Naive thymus-derived CD4-positive, alpha-beta T cell (primary cell): ENCODE measurements around the gene COG5. TPM values are rescaled to one million over a fixed set of nuclear protein-coding genes. Genes with fewer than 3 reads are reported as not detected.

Experiments used
- ATAC-seq: fragments of 150-1000 bp; cut with Tn5 transposase; 2 replicates; pipeline ENCODE4 v1.10.0; 2021; ENCODE audit warnings: mild to moderate bottlenecking, moderate library complexity
- CTCF ChIA-PET: fragments of 350-600 bp; sonication (Branson Sonifier 250); formaldehyde crosslinking; loops from one replicate; lab custom pipeline; 2021; ENCODE audit warnings: antibody characterized with exemption; lab: Charles Lee
- POLR2A ChIA-PET: fragments of 350-600 bp; sonication (Branson Sonifier 250); formaldehyde crosslinking; loops from one replicate; lab custom pipeline; 2021; ENCODE audit warnings: antibody characterized with exemption, inconsistent platforms; lab: Charles Lee
- DNase-seq, 9 donors: peaks; one replicate each; pipeline versions ENCODE4 v3.0.0 to v3.0.0-alpha.2; 2020 to 2022; ENCODE audit warnings: mixed read lengths in 1 of 9
- H3K27ac ChIP-seq: one replicate; pipeline ENCODE4 v1.7.0; 2013; ENCODE audit warnings: mild to moderate bottlenecking, low read depth, low read length, moderate library complexity
- H3K27me3 ChIP-seq, 2 donors: one replicate each; pipeline ENCODE4 v1.7.0; 2013; ENCODE audit warnings: low read length in 2 of 2, mild to moderate bottlenecking in 2 of 2, moderate library complexity in 2 of 2; ENCODE audit not compliant: control insufficient read depth in 2 of 2, insufficient read depth in 2 of 2
- H3K36me3 ChIP-seq, 3 experiments: 1 replicate in 2 of 3; 2 replicates in 1 of 3; pipeline ENCODE4 v1.7.0; 2013; ENCODE audit warnings: low read length in 3 of 3, mild to moderate bottlenecking in 3 of 3, moderate library complexity in 1 of 3; ENCODE audit not compliant: insufficient read depth in 3 of 3, control insufficient read depth in 2 of 3
- H3K4me1 ChIP-seq, 2 donors: one replicate each; pipeline ENCODE4 v1.7.0; 2013; ENCODE audit warnings: low read length in 2 of 2, mild to moderate bottlenecking in 2 of 2, moderate library complexity in 1 of 2; ENCODE audit not compliant: control insufficient read depth in 2 of 2, insufficient read depth in 2 of 2
- H3K4me3 ChIP-seq: 2 replicates; pipeline ENCODE4 v1.7.0; 2013; ENCODE audit warnings: mild to moderate bottlenecking, low read length
- H3K9me3 ChIP-seq, 3 experiments: 1 replicate in 2 of 3; 2 replicates in 1 of 3; pipeline ENCODE4 v1.7.0; 2013; ENCODE audit warnings: low read length in 3 of 3; ENCODE audit not compliant: control insufficient read depth in 2 of 3
- H3K27ac Mint-ChIP-seq, 9 donors: one replicate each; pipeline ENCODE4 v1.8.0; 2020 to 2022; ENCODE audit warnings: mixed read lengths in 9 of 9, mild to moderate bottlenecking in 8 of 9, moderate library complexity in 5 of 9, inconsistent platforms in 2 of 9
- H3K27me3 Mint-ChIP-seq, 5 donors: one replicate each; pipeline ENCODE4 v1.8.0; 2021 to 2022; ENCODE audit warnings: mixed read lengths in 5 of 5, mild to moderate bottlenecking in 1 of 5
- H3K36me3 Mint-ChIP-seq, 5 donors: one replicate each; pipeline ENCODE4 v1.8.0; 2020 to 2022; ENCODE audit warnings: mixed read lengths in 5 of 5, mild to moderate bottlenecking in 3 of 5, inconsistent platforms in 1 of 5
- H3K4me1 Mint-ChIP-seq, 7 donors: one replicate each; pipeline ENCODE4 v1.8.0; 2020 to 2022; ENCODE audit warnings: mixed read lengths in 7 of 7, mild to moderate bottlenecking in 3 of 7, inconsistent platforms in 1 of 7
- H3K4me3 Mint-ChIP-seq, 10 donors: one replicate each; pipeline ENCODE4 v1.8.0; 2020 to 2022; ENCODE audit warnings: mild to moderate bottlenecking in 10 of 10, mixed read lengths in 10 of 10, moderate library complexity in 6 of 10, inconsistent platforms in 2 of 10
- H3K9me3 Mint-ChIP-seq, 11 donors: one replicate each; pipeline ENCODE4 v1.8.0; 2020 to 2022; ENCODE audit warnings: mixed read lengths in 11 of 11, mild to moderate bottlenecking in 4 of 11, inconsistent platforms in 1 of 11, moderate library complexity in 1 of 11
- intact Hi-C, 2 donors: fragments of 100-400 bp; cut with micrococcal nuclease; formaldehyde crosslinking; loops; one replicate each; pipeline ENCODE4 v1.15.1; 2023
- polyA plus RNA-seq, 2 donors: library from polyadenylated mRNA; unstranded; fragments of 300-500 nt; fragmentation: Illumina TruSeq; gene quantifications; one replicate each; pipeline ENCODE4 v1.2.3, GENCODE V29; 2021
- total RNA-seq, 6 experiments: library from RNA in 5 of 6; stranded (reverse) in 5 of 6; gene quantifications; 1 replicate in 5 of 6; 2 replicates in 1 of 6; pipeline ENCODE4 v1.2.3 and lab custom pipeline; 2021 to 2026

Gene COG5
- total and polyA plus RNA-seq, 7 experiments from 2014 or later = 24.7 to 77.0 (median 48.0) TPM

- POLR2A ChIA-PET = no interaction called here
- no peak overlapping the region for H3K27ac ChIP-seq
- peaks cover 0 to 3% (median 0%) of the 10 kb centered on the region in 11 donors for H3K9me3 Mint-ChIP-seq
- H3K9me3 ChIP-seq = no peaks in the 10 kb centered on the region
- no peak overlapping the region for H3K4me3 Mint-ChIP-seq
- ATAC-seq = no peak
- CTCF ChIA-PET = no interaction called here
- H3K27ac Mint-ChIP-seq = no peak overlapping the region
- no peaks in the 10 kb centered on the region for H3K27me3 ChIP-seq
- no peak for DNase-seq
- H3K36me3 ChIP-seq = no peaks in the 10 kb centered on the region
- H3K4me3 ChIP-seq = no peak overlapping the region
- H3K4me1 Mint-ChIP-seq = peaks cover 0 to 5% (median 0%) of the 10 kb centered on the region in 7 donors
- no peaks in the 10 kb centered on the region for H3K4me1 ChIP-seq
- H3K27me3 Mint-ChIP-seq = no peaks in the 10 kb centered on the region
- H3K36me3 Mint-ChIP-seq = peaks cover 3 to 47% (median 21%) of the 10 kb centered on the region in 5 donors
- intact Hi-C loops = no loop called here
These were observed 237.7 kb downstream of the COG5 start for GRCh38 chr7:107326061-107326460.

DNA sequence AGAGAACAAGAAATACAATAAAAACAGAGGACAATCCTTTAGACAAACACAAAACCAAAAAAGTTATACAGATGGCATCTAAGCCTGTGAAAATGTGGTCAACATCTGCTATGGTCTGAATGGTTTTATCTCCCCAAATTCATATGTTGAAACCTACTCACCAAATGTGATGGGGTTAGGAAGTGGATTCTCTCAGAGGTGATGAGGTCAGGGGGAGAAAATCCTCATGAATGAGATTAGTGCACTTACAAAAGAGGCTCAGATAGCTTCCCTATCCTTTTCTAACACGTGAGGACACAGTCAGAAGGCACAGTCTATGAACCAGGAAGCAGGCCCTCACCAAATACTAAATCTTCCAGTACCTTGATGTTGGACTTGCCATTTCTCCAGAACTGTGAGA lies 241.7 kb downstream of the COG5 start:
- Histone ChIP-seq H3K27me3 (no peaks in the 10 kb centered on the region), H3K9me3 (no peaks in the 10 kb centered on the region), H3K36me3 (no peaks in the 10 kb centered on the region), H3K4me1 (no peaks in the 10 kb centered on the region), H3K4me3 (no peak overlapping the region), H3K27ac (no peak overlapping the region)
- ATAC-seq (no peak), DNase-seq (no peak)
- ChIA-PET CTCF (no interaction called here), POLR2A (interaction anchor here (1.2 kb wide), 1 partner anchor 11 kb away, joined by 3 read pairs; no protein-coding TSS in a partner anchor)
- Mint-ChIP-seq H3K27me3 (no peaks in the 10 kb centered on the region), H3K4me1 (peaks cover 0 to 8% (median 0%) of the 10 kb centered on the region in 7 donors), H3K36me3 (peaks cover 5 to 52% (median 34%) of the 10 kb centered on the region in 5 donors), H3K4me3 (no peak overlapping the region), H3K9me3 (peaks cover 0 to 3% (median 0%) of the 10 kb centered on the region in 11 donors), H3K27ac (no peak overlapping the region)
- intact Hi-C loops = no loop called here

DNA sequence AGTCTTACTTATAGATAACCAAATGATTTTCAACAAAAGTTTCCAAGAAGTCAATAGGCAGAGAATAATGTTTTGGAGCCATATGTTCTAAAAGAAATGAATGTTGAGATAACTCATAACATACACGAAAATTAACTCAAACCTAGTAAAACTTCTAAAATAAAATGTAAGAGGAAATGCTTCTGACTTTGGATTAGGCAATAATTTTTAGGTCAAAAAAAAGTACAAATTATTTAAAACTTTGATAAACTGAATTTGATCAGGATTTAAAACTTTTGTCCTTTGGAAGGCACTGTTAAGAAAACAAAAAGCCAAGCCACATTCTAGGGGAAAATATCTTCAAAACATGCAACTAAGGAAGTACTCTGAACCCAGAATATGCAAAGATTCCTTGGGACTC lies 242.1 kb downstream of the COG5 start:
- DNase-seq = no peak
- Mint-ChIP-seq H3K27me3 (no peaks in the 10 kb centered on the region), H3K4me3 (no peak overlapping the region), H3K36me3 (peaks cover 5 to 48% (median 32%) of the 10 kb centered on the region in 5 donors), H3K4me1 (peaks cover 0 to 8% (median 0%) of the 10 kb centered on the region in 7 donors), H3K9me3 (no peaks in the 10 kb centered on the region), H3K27ac (no peak overlapping the region)
- no peaks in the 10 kb centered on the region for H3K4me1 ChIP-seq
- H3K9me3 ChIP-seq = no peaks in the 10 kb centered on the region
- CTCF ChIA-PET = no interaction called here
- no peaks in the 10 kb centered on the region for H3K27me3 ChIP-seq
- POLR2A ChIA-PET = no interaction called here
- no peak overlapping the region for H3K4me3 ChIP-seq
- intact Hi-C loops = no loop called here
- no peak overlapping the region for H3K27ac ChIP-seq
- ATAC-seq = no peak
- no peaks in the 10 kb centered on the region for H3K36me3 ChIP-seq

- ChIA-PET CTCF (no interaction called here), POLR2A (no interaction called here)
- Mint-ChIP-seq H3K27ac (no peak overlapping the region), H3K9me3 (no peaks in the 10 kb centered on the region), H3K27me3 (no peaks in the 10 kb centered on the region), H3K36me3 (peaks cover 5 to 52% (median 40%) of the 10 kb centered on the region in 5 donors), H3K4me1 (peaks cover 0 to 15% (median 3%) of the 10 kb centered on the region in 7 donors), H3K4me3 (no peak overlapping the region)
- H3K9me3 ChIP-seq = no peaks in the 10 kb centered on the region
- H3K36me3 ChIP-seq = no peaks in the 10 kb centered on the region
- no peaks in the 10 kb centered on the region for H3K27me3 ChIP-seq
- intact Hi-C loops = no loop called here
- H3K27ac ChIP-seq = no peak overlapping the region
- H3K4me3 ChIP-seq = no peak overlapping the region
- H3K4me1 ChIP-seq = no peaks in the 10 kb centered on the region
- no peak for DNase-seq
- no peak for ATAC-seq
These were observed 243.9 kb downstream of the COG5 start for GRCh38 chr7:107319724-107320228.

DNA sequence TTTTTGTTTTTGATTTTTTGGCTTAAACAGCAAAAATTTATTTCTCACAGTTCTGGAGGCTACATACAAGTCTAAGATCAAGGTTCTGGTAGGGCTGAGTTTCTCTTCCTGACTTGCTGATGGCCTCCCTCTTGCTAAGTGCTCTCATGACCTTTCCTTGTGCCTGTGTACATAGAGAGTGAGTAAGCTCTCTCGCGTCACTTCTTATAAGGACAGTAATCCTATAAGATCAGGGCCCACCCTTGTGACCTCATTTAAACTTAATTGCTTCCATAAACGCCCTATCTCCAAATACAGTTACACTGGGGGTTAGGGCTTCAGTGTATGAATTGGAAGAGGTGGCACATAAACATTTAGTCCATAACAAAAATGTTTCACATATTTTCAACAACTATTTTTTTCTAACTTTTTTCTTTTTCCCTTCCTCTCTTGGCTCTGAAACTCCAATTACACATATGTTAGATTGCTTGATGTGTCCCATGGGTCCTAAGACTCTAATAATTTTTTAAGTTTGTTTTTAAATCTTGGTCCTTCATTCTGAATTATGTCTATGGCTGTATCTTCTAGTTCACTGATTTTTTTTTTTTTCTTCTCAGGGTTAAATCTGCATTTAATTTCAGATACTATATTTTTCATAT lies 245.1 kb downstream of the COG5 start:
- no peaks in the 10 kb centered on the region for H3K9me3 ChIP-seq
- Mint-ChIP-seq H3K4me1 (peaks cover 0 to 15% (median 3%) of the 10 kb centered on the region in 7 donors), H3K9me3 (no peaks in the 10 kb centered on the region), H3K36me3 (peaks cover 5 to 54% (median 44%) of the 10 kb centered on the region in 5 donors), H3K4me3 (no peak overlapping the region), H3K27ac (no peak overlapping the region), H3K27me3 (no peaks in the 10 kb centered on the region)
- ChIA-PET POLR2A (no interaction called here), CTCF (no interaction called here)
- no peak overlapping the region for H3K4me3 ChIP-seq
- no peak for DNase-seq
- no peaks in the 10 kb centered on the region for H3K4me1 ChIP-seq
- H3K27ac ChIP-seq = no peak overlapping the region
- ATAC-seq = no peak
- intact Hi-C loops = no loop called here
- no peaks in the 10 kb centered on the region for H3K27me3 ChIP-seq
- no peaks in the 10 kb centered on the region for H3K36me3 ChIP-seq

DNA sequence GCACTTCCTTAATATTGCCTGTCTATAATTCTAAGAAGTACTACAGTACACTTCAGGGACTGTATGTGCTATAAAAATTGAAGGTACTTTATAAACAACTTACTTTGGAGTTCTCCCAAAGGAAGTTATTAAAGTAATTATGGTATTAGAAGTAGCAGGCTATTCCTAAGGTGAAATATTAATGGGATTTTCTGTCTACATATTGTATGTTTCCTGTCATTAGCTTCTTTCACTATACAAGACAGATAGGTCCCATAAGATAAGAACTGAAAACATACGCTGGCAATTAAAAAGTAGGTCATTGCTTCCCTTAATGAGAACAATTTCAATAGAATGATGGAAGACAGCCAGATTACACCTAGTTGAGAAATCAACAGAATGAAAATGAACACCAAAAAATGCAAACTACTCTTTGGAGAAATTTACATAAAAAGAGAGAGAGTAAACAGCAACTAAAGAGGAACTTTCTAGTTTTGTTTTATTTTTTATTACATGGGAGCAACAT lies 248.0 kb downstream of the COG5 start:
- H3K9me3 Mint-ChIP-seq = peaks cover 0 to 1% (median 0%) of the 10 kb centered on the region in 11 donors
- intact Hi-C loops = no loop called here
- H3K27me3 ChIP-seq = no peaks in the 10 kb centered on the region
- ChIA-PET POLR2A (no interaction called here), CTCF (no interaction called here)
- no peak overlapping the region for H3K27ac ChIP-seq
- DNase-seq = no peak
- no peak overlapping the region for H3K4me3 Mint-ChIP-seq
- no peaks in the 10 kb centered on the region for H3K36me3 ChIP-seq
- ATAC-seq = no peak
- H3K36me3 Mint-ChIP-seq = peaks cover 1 to 54% (median 44%) of the 10 kb centered on the region in 5 donors
- H3K9me3 ChIP-seq = no peaks in the 10 kb centered on the region
- peak overlapping the region in 1 of 9 donors; percentile 35 for H3K27ac Mint-ChIP-seq
- no peaks in the 10 kb centered on the region for H3K27me3 Mint-ChIP-seq
- peaks cover 0 to 23% (median 3%) of the 10 kb centered on the region in 7 donors for H3K4me1 Mint-ChIP-seq
- H3K4me1 ChIP-seq = no peaks in the 10 kb centered on the region
- no peak overlapping the region for H3K4me3 ChIP-seq

GRCh38 chr7:107313355-107313754 lies 250.4 kb downstream of the COG5 start:
- H3K4me3 ChIP-seq = no peak overlapping the region
- H3K36me3 Mint-ChIP-seq = peaks cover 1 to 46% (median 35%) of the 10 kb centered on the region in 5 donors
- no peak overlapping the region for H3K27ac Mint-ChIP-seq
- no peaks in the 10 kb centered on the region for H3K27me3 ChIP-seq
- peaks cover 0 to 15% (median 3%) of the 10 kb centered on the region in 7 donors for H3K4me1 Mint-ChIP-seq
- ChIA-PET CTCF (no interaction called here), POLR2A (no interaction called here)
- H3K9me3 ChIP-seq = no peaks in the 10 kb centered on the region
- no peak overlapping the region for H3K4me3 Mint-ChIP-seq
- DNase-seq = no peak
- no peak overlapping the region for H3K27ac ChIP-seq
- no peaks in the 10 kb centered on the region for H3K36me3 ChIP-seq
- no peak for ATAC-seq
- H3K4me1 ChIP-seq = no peaks in the 10 kb centered on the region
- peaks cover 0 to 1% (median 0%) of the 10 kb centered on the region in 11 donors for H3K9me3 Mint-ChIP-seq
- H3K27me3 Mint-ChIP-seq = no peaks in the 10 kb centered on the region
- intact Hi-C loops = no loop called here
